ENCODE measurements around the gene CDAN1. TPM values are rescaled to one million over a fixed set of nuclear protein-coding genes. Genes with fewer than 3 reads are reported as not detected.

Gene CDAN1
- total and polyA plus RNA-seq, 8 donors, result 4.7 to 27.2 (median 10.1) TPM

GRCh38 chr15:42716626-42717025 lies 20.3 kb downstream of the CDAN1 start:
- Histone ChIP-seq H3K27ac (no peak overlapping the region), H3K9me3 (no peaks in the 10 kb centered on the region), H3K36me3 (peaks cover 14 to 56% (median 44%) of the 10 kb centered on the region in 4 donors), H3K4me3 (no peak overlapping the region), H3K4me1 (no peaks in the 10 kb centered on the region), H3K27me3 (no peaks in the 10 kb centered on the region)
- peak in 1 of 2 donors; percentile 4 for DNase-seq
- intact Hi-C loops (cut with DNase I; ENCODE audit: low total_unique reads), result no loop called here
- WGBS, 5 donors, result 94 to 100% (median 100%) methylated on average over 2 of the region's 2 CpGs
- TF ChIP-seq POLR2A (IDR thresholded peaks at IDR 0.05) (no peak), CTCF (IDR thresholded peaks at IDR 0.05) (no peak), POLR2AphosphoS5 (IDR thresholded peaks at IDR 0.05) (no peak), EP300 (IDR thresholded peaks at IDR 0.05) (no peak)

GRCh38 chr15:42716125-42716524 lies 20.8 kb downstream of the CDAN1 start:
- H3K4me3 ChIP-seq, result no peak overlapping the region

GRCh38 chr15:42712584-42712983 lies 24.3 kb downstream of the CDAN1 start:
- Histone ChIP-seq H3K9me3 (no peaks in the 10 kb centered on the region), H3K27me3 (no peaks in the 10 kb centered on the region), H3K4me3 (no peak overlapping the region), H3K27ac (no peak overlapping the region), H3K36me3 (peaks cover 0 to 30% (median 9%) of the 10 kb centered on the region in 4 donors), H3K4me1 (peaks cover 0 to 2% (median under 1%) of the 10 kb centered on the region in 4 donors)
- WGBS, 5 donors, result 91 to 99% (median 94%) methylated on average over 4 of the region's 4 CpGs
- TF ChIP-seq POLR2A (IDR thresholded peaks at IDR 0.05), result no peak
- no peak for TF ChIP-seq POLR2AphosphoS5 (IDR thresholded peaks at IDR 0.05)
- intact Hi-C loops (cut with DNase I; ENCODE audit: low total_unique reads), result no loop called here
- peak in 1 of 2 donors; percentile 5 for DNase-seq

More at GRCh38 chr15:42716125-42716524, 20.8 kb downstream of the CDAN1 start:
- Histone ChIP-seq H3K27me3 (no peaks in the 10 kb centered on the region), H3K4me1 (no peaks in the 10 kb centered on the region), H3K36me3 (peaks cover 14 to 55% (median 40%) of the 10 kb centered on the region in 4 donors), H3K9me3 (no peaks in the 10 kb centered on the region), H3K27ac (no peak overlapping the region)
- intact Hi-C loops (cut with DNase I; ENCODE audit: low total_unique reads), result no loop called here
- peak in 1 of 2 donors; percentile 14 for DNase-seq
- TF ChIP-seq EP300 (IDR thresholded peaks at IDR 0.05) (no peak), CTCF (IDR thresholded peaks at IDR 0.05) (no peak), POLR2AphosphoS5 (IDR thresholded peaks at IDR 0.05) (no peak), POLR2A (IDR thresholded peaks at IDR 0.05) (no peak)
- 90 to 96% (median 92%) methylated on average over 5 of the region's 5 CpGs for WGBS, 5 donors

- no peak for DNase-seq
- Histone ChIP-seq H3K36me3 (peaks cover 0 to 22% (median under 1%) of the 10 kb centered on the region in 4 donors), H3K27me3 (no peaks in the 10 kb centered on the region), H3K9me3 (no peaks in the 10 kb centered on the region), H3K4me1 (peaks cover 0 to 9% (median 4%) of the 10 kb centered on the region in 4 donors), H3K27ac (no peak overlapping the region), H3K4me3 (no peak overlapping the region)
- 85 to 97% (median 91%) methylated on average over 3 of the region's 3 CpGs for WGBS, 5 donors
- intact Hi-C loops (cut with DNase I; ENCODE audit: low total_unique reads), result no loop called here
- TF ChIP-seq CTCF (IDR thresholded peaks at IDR 0.05) (no peak), POLR2A (IDR thresholded peaks at IDR 0.05) (no peak)
These were observed 25.2 kb downstream of the CDAN1 start for GRCh38 chr15:42711746-42712145.

- Histone ChIP-seq H3K4me3 (no peak overlapping the region), H3K4me1 (peaks cover 0 to 12% (median 5%) of the 10 kb centered on the region in 4 donors), H3K9me3 (no peaks in the 10 kb centered on the region), H3K27me3 (no peaks in the 10 kb centered on the region), H3K27ac (no peak overlapping the region), H3K36me3 (peaks cover 0 to 14% (median 1%) of the 10 kb centered on the region in 4 donors)
- DNase-seq, result no peak
- 71 to 92% (median 87%) methylated on average over 2 of the region's 2 CpGs for WGBS, 5 donors
- TF ChIP-seq CTCF (IDR thresholded peaks at IDR 0.05), result no peak
- no peak for TF ChIP-seq POLR2A (IDR thresholded peaks at IDR 0.05)
- no peak for TF ChIP-seq EP300 (IDR thresholded peaks at IDR 0.05)
- TF ChIP-seq POLR2AphosphoS5 (IDR thresholded peaks at IDR 0.05), result no peak
- intact Hi-C loops (cut with DNase I; ENCODE audit: low total_unique reads), result no loop called here
These were observed 26.3 kb downstream of the CDAN1 start for GRCh38 chr15:42710662-42711061.

Measured in stomach (tissue), 9 donors.